OCI-LY3 (cell line): ENCODE data around the gene PCDH20.

ENCODE experiments used
- EZH2phosphoT487 ChIP-seq: fragments of 200-600 bp; shearing (Covaris generic); IDR thresholded peaks from 2 replicates; pipeline ENCODE4 v1.6.1; 2018; ENCODE audit warnings: antibody characterized with exemption, mixed run types, low read depth
- TF ChIP-seq, protein P1 (sequence below): fragments of 200-600, 300-600 bp; sonication (generic); IDR thresholded peaks from 2 replicates; pipeline ENCODE4 v1.5.1; 2014; ENCODE audit warnings: antibody characterized with exemption, low read length, low read depth

DNA sequence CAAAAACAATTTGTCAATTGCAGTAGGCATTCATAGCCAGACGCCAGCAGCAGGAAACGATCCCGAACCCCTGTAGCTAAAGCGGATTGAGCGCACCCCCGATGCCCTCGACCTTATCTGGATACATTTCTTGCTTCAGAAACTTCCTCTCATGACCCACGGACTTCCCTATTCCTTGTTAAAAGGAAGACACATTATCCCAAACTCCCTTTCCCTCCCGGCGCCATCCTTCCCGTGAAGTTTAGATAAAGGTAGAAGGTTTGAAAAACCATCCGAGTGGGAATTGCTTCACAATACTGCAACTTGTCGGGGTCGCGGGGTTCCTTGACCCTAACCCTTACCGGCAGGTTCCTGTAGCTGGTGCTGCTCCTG, 977 bp downstream of the PCDH20 start:
- TF ChIP-seq, protein P1, sequence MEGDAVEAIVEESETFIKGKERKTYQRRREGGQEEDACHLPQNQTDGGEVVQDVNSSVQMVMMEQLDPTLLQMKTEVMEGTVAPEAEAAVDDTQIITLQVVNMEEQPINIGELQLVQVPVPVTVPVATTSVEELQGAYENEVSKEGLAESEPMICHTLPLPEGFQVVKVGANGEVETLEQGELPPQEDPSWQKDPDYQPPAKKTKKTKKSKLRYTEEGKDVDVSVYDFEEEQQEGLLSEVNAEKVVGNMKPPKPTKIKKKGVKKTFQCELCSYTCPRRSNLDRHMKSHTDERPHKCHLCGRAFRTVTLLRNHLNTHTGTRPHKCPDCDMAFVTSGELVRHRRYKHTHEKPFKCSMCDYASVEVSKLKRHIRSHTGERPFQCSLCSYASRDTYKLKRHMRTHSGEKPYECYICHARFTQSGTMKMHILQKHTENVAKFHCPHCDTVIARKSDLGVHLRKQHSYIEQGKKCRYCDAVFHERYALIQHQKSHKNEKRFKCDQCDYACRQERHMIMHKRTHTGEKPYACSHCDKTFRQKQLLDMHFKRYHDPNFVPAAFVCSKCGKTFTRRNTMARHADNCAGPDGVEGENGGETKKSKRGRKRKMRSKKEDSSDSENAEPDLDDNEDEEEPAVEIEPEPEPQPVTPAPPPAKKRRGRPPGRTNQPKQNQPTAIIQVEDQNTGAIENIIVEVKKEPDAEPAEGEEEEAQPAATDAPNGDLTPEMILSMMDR = no peak
- TF ChIP-seq EZH2phosphoT487 = no peak
